ENCODE measurements around the gene CHST11.
"Not testable (repeated sequence)": the region's sequence is repeated elsewhere in the genome, so short reads cannot be mapped to it uniquely, and the experiment has no call there.

The CHST11 gene

DNA sequence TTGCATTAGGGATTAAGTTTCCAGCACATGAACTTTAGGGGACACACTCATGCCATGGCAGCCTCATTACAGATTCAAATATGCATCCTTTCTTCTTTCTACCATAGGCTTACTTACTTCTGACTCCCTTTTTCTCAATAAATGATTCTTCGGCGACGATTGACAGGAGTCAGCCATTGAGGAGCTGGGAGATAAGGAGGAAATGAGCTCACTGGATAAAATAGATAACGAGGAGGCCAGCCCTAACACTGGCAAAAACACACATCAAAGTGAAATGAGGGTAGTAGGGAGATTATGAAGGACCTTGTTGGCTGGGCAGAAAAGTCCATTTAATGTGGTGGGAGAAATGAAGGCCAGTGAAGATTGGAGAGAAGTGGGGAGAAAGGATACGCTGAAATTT is 329.1 kb downstream of the CHST11 start:
- DNase-seq: no peak

- no peak for DNase-seq
These were observed 329.6 kb downstream of the CHST11 start for GRCh38 chr12:104786352-104786751.

DNA sequence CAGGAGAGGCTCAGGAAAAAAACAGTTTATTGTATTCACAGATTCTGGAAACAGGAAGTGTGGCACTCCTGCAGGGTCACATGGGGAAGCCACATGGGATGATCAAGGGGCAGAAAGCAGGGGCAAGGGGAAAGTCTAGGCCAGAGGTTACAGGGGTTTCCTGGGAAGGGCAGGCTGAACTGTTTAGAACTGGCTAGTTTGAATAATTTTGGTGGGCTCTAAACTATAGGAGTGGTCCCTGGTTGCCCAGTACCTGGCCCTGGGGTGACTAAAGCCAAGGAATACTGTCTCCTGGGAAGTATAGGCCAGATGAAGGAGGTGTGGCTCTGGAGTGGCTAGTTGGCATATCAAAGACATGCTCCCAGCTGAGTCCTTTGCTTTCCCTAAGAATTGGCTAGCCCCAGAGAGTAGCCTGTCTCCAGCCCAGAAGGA is 332.1 kb downstream of the CHST11 start:
- DNase-seq: no peak

- DNase-seq: peak; percentile 26 to 39
These were observed 333.8 kb downstream of the CHST11 start for GRCh38 chr12:104790296-104791125.

- no peak for DNase-seq
These were observed 335.8 kb downstream of the CHST11 start for GRCh38 chr12:104792570-104792969.

DNA sequence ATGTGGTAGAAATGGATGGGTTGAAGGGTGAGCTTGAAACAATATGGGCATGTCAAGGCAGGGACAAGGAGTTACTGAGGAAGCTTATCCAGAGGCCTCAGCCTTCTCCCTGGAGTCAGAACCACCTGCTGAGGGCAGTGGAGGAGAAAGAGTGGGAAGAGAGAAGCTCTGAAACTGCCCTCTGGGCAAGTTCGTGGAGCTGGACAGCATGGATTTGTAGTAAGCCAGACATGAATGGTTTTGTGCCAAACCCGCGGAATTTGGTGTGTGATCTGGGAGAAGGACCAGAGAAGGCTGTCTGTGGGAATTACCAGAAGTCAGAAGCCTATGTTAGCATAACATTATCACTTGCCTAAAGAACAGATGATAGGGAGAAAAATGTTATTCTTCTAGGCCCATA is 336.5 kb downstream of the CHST11 start:
- DNase-seq: no peak

GRCh38 chr12:104793968-104794367 is 337.2 kb downstream of the CHST11 start:
- no peak for DNase-seq

DNA sequence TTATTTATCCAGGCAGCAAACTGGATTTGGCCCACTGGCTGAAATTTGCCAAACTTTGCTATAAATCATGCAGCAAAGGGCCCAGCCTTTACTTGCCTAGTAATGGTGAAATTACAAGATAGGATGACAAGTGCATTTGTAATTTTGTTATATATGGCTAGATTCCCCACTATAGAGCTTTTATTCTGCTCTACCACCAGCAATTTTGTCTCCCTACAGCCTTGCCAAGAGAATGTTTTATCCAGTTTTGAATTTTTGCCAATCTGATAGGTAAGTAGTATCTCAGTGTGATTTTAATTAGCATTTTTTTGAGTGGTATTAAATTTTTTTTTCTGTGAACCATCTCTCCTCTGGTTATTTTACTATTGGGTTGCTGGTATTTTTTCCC is 339.7 kb downstream of the CHST11 start:
- no peak for DNase-seq

DNA sequence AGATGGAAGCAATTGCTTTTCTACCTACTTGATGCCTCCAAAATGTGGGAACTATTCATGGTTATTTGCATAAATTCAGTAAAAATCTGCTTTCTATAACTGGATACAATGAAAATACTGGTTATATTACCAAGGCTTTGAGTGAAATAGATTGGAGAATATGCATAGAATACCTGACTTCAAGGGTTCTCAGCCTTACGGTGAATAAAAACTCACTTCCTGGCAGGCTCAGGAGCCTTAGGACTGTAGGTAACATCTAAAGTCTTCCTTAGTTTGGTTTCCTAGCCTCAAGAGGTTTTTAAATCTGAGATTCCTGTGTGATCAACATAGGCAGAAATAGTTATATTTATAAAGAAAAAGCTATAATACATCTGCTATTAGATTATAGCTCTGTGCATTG is 342.7 kb downstream of the CHST11 start:
- DNase-seq: no peak

- no peak for DNase-seq
These were observed 344.3 kb downstream of the CHST11 start for GRCh38 chr12:104801005-104801404.

DNA sequence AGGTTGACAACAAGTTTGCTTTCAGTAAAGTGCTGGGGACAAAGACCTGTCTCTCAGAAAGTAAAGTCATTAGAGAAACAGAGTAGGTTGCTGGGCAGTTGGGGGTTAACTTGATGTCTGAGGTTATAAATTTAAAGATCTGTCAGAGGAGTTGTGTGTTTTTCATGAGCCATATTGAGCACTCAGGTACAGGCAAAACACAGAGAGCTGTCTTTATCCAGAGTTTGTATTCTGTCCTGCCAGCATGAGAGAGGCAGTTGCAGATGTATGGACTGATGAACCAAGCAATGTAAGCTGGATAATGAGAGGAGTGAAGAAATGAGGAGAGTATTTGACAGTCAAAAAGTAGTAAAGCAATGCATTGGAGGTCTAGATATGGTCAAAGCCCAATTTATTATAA is 344.7 kb downstream of the CHST11 start:
- DNase-seq: no peak

DNA sequence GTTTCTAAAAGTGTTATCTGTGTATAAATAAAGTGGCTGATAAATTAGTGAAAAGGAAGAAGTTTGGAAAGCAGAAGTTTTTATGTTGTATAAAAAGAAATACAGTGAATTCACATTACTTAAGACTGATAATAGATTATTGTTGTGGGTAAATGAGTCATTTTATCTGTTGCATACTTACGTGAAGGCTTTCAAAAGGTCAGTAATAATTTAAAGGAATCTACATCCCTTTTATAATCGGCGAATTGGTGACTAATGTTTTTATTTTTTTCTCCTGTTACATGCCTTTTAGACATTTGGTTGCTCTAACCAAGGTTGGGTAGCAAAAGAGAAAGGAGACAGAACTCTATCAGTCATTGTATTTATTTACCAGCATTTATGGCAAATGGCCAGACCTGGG is 345.5 kb downstream of the CHST11 start:
- no peak for DNase-seq

DNA sequence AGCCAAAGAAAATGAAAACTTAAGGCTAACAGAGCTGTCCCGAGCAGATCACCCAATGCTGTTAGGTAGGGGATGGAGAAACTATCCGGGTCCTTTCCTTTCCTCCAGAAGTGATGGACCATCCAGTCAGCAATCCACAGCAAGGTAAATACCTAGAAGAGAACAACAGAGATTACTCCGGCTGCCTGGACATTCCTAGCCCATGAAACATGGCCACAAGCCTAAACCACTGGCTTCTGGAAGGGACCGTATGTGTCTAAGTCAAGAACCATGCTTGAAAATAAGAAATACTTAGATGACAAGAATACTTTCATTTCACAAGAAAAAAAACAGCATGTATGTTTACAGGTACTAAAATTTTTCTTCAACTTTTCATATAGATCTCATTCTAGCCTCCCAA is 348.4 kb downstream of the CHST11 start:
- DNase-seq: no peak

DNA sequence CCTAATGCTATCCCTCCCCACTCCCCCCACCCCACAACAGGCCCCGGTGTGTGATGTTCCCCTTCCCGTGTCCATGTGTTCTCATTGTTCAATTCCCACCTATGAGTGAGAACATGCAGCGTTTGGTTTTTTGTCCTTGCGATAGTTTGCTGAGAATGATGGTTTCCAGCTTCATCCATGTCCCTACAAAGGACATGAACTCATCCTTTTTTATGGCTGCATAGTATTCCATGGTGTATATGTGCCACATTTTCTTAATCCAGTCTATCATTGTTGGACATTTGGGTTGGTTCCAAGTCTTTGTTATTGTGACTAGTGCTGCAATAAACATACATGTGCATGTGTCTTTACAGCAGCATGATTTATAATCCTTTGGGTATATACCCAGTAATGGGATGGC is 349.4 kb downstream of the CHST11 start:
- not testable (repeated sequence) for DNase-seq

- no peak for DNase-seq
These were observed 352.5 kb downstream of the CHST11 start for GRCh38 chr12:104809251-104809650.

GRCh38 chr12:104809706-104810385 is 353.1 kb downstream of the CHST11 start:
- DNase-seq: no peak

Measured in CD4-positive, alpha-beta T cell treated with Interleukin-4 for 1 hour (primary cell).